Measurements from ENCODE around the gene POLR1G.

The POLR1G gene

DNA sequence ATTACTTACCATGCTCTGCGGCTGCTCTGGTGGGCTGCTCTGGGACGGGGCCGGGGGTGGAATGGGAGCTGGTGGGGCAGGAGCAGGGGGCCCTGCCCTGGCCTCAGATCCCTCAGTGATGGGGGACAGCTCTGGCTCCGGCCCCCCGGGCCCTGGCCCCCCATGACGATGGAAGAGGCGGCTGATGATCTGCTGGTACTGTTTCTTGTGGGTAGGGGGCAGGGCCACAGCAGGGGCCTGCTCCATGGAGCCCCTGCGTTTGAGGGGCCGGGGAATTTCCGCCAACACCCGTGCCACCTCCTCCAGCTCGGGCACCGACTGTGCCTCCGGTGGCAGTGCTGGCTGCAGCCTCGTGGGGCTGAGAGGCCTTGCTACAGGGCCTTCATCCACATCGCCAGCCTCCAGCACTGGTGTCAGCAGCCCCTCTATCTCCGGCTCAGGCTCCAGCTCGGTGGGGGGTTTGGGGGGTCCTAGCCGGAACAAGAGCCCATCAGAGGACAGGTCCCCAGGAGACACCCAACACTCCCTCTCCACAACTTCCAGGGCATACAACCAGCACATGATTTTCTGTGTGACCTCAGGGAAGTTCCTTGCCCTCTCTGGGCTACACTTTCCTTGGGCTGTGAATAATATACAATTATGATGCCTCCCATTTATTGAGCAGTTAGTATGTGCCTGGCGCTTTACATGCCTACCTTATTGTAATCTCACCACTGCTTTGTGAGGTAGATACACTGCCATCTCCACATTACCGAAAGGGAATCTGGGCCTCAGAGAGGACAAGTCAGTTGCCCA is 14.4 kb upstream of the POLR1G start:
- no peaks in the 10 kb centered on the region for H3K27me3 ChIP-seq (ENCODE audit: control insufficient read depth, low read length)
- no peak overlapping the region for H3K27ac ChIP-seq (ENCODE audit: low read depth, low read length)
- no peak overlapping the region for H3K4me2 ChIP-seq (ENCODE audit: low read length)
- TF ChIP-seq, protein P1, sequence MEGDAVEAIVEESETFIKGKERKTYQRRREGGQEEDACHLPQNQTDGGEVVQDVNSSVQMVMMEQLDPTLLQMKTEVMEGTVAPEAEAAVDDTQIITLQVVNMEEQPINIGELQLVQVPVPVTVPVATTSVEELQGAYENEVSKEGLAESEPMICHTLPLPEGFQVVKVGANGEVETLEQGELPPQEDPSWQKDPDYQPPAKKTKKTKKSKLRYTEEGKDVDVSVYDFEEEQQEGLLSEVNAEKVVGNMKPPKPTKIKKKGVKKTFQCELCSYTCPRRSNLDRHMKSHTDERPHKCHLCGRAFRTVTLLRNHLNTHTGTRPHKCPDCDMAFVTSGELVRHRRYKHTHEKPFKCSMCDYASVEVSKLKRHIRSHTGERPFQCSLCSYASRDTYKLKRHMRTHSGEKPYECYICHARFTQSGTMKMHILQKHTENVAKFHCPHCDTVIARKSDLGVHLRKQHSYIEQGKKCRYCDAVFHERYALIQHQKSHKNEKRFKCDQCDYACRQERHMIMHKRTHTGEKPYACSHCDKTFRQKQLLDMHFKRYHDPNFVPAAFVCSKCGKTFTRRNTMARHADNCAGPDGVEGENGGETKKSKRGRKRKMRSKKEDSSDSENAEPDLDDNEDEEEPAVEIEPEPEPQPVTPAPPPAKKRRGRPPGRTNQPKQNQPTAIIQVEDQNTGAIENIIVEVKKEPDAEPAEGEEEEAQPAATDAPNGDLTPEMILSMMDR (IDR thresholded peaks at IDR 0.05; ENCODE audit: low read depth, low read length, poor library complexity, severe bottlenecking): no peak
- TF ChIP-seq EZH2phosphoT487 (IDR thresholded peaks at IDR 0.05; ENCODE audit: borderline replicate concordance, low read length): no peak
- no peaks in the 10 kb centered on the region for H3K79me2 ChIP-seq (ENCODE audit: control insufficient read depth, low read length)
- peaks cover 11% of the 10 kb centered on the region for H3K4me1 ChIP-seq (ENCODE audit: control insufficient read depth, low read length)
- H3K36me3 ChIP-seq (ENCODE audit: control insufficient read depth, low read length): no peaks in the 10 kb centered on the region
- H3K9me2 ChIP-seq (replicated peaks; ENCODE audit: control insufficient read depth, low read length): no peaks in the 10 kb centered on the region
- H3F3A ChIP-seq (ENCODE audit: control insufficient read depth, insufficient read depth): no peaks in the 10 kb centered on the region; the same call in 1 of the 2 replicates
- H4K20me1 ChIP-seq (ENCODE audit: control insufficient read depth, insufficient read depth, low read depth, low read length): no peaks in the 10 kb centered on the region
- no peak overlapping the region for H3K4me3 ChIP-seq (ENCODE audit: low read length)
- no peaks in the 10 kb centered on the region for H3K9me3 ChIP-seq (ENCODE audit: control insufficient read depth, insufficient read depth, low read length)

GRCh38 chr19:45395821-45396617 is 10.4 kb upstream of the POLR1G start:
- no peaks in the 10 kb centered on the region for H3K79me2 ChIP-seq (ENCODE audit: control insufficient read depth, low read length)
- no peaks in the 10 kb centered on the region for H3K9me3 ChIP-seq (ENCODE audit: control insufficient read depth, insufficient read depth, low read length)
- H3K27me3 ChIP-seq (ENCODE audit: control insufficient read depth, low read length): no peaks in the 10 kb centered on the region
- H3K36me3 ChIP-seq (ENCODE audit: control insufficient read depth, low read length): no peaks in the 10 kb centered on the region
- no peaks in the 10 kb centered on the region for H3K9me2 ChIP-seq (replicated peaks; ENCODE audit: control insufficient read depth, low read length)
- H3K4me2 ChIP-seq (ENCODE audit: low read length): no peak overlapping the region
- peaks cover 7% of the 10 kb centered on the region for H3K4me1 ChIP-seq (ENCODE audit: control insufficient read depth, low read length)
- H3F3A ChIP-seq (ENCODE audit: control insufficient read depth, insufficient read depth): no peaks in the 10 kb centered on the region; the same call in 1 of the 2 replicates
- H3K27ac ChIP-seq (ENCODE audit: low read depth, low read length): no peak overlapping the region
- no peak for TF ChIP-seq EZH2phosphoT487 (IDR thresholded peaks at IDR 0.05; ENCODE audit: borderline replicate concordance, low read length)
- TF ChIP-seq, protein P1 (IDR thresholded peaks at IDR 0.05; ENCODE audit: low read depth, low read length, poor library complexity, severe bottlenecking): no peak
- H3K4me3 ChIP-seq (ENCODE audit: low read length): no peak overlapping the region
- no peaks in the 10 kb centered on the region for H4K20me1 ChIP-seq (ENCODE audit: control insufficient read depth, insufficient read depth, low read depth, low read length)

GRCh38 chr19:45400192-45400591 is 6.3 kb upstream of the POLR1G start:
- Histone ChIP-seq H3K4me3 (ENCODE audit: low read length) (no peak overlapping the region), H3K9me2 (replicated peaks; ENCODE audit: control insufficient read depth, low read length) (no peaks in the 10 kb centered on the region), H3K9me3 (ENCODE audit: control insufficient read depth, insufficient read depth, low read length) (no peaks in the 10 kb centered on the region), H3K79me2 (ENCODE audit: control insufficient read depth, low read length) (no peaks in the 10 kb centered on the region), H3K36me3 (ENCODE audit: control insufficient read depth, low read length) (no peaks in the 10 kb centered on the region), H3K27ac (ENCODE audit: low read depth, low read length) (no peak overlapping the region), H3F3A (ENCODE audit: control insufficient read depth, insufficient read depth) (peaks cover 12% of the 10 kb centered on the region; the same call in 1 of the 2 replicates), H3K27me3 (ENCODE audit: control insufficient read depth, low read length) (peaks cover 12% of the 10 kb centered on the region), H3K4me1 (ENCODE audit: control insufficient read depth, low read length) (peaks cover 35% of the 10 kb centered on the region), H4K20me1 (ENCODE audit: control insufficient read depth, insufficient read depth, low read depth, low read length) (no peaks in the 10 kb centered on the region), H3K4me2 (ENCODE audit: low read length) (no peak overlapping the region)
- TF ChIP-seq, protein P1 (IDR thresholded peaks at IDR 0.05; ENCODE audit: low read depth, low read length, poor library complexity, severe bottlenecking): no peak
- TF ChIP-seq EZH2phosphoT487 (IDR thresholded peaks at IDR 0.05; ENCODE audit: borderline replicate concordance, low read length): no peak
